ENCODE data around the gene RIC8B. TPM values are rescaled to one million over a fixed set of nuclear protein-coding genes. Genes with fewer than 3 reads are reported as not detected.
"Not testable (repeated sequence)": the region's sequence is repeated elsewhere in the genome, so short reads cannot be mapped to it uniquely, and the experiment has no call there.

The RIC8B gene
- total and polyA plus RNA-seq, 7 experiments from 2014 or later = 8.0 to 21.1 (median 13.4) TPM

- H3K4me3 Mint-ChIP-seq; CTCF ChIA-PET; POLR2A ChIA-PET; DNase-seq; H3K27ac Mint-ChIP-seq; H3K36me3 ChIP-seq (ENCODE audit: control insufficient read depth in 2 of 3, insufficient read depth in 3 of 3, low read length in 3 of 3); H3K27me3 ChIP-seq (ENCODE audit: control insufficient read depth in 2 of 2, insufficient read depth in 2 of 2, low read length in 2 of 2); H3K4me1 Mint-ChIP-seq; H3K27ac ChIP-seq (ENCODE audit: low read depth, low read length); H3K4me1 ChIP-seq (ENCODE audit: control insufficient read depth in 2 of 2, insufficient read depth in 2 of 2, low read length in 2 of 2); H3K4me3 ChIP-seq (ENCODE audit: low read length); ATAC-seq; H3K9me3 ChIP-seq (ENCODE audit: control insufficient read depth in 2 of 3, low read length in 3 of 3); H3K36me3 Mint-ChIP-seq: not testable (repeated sequence)
- intact Hi-C loops (cut with micrococcal nuclease) = loop anchor here in 1 of 2 donors (5.0 kb wide), 1 partner anchor 696 kb away; no protein-coding TSS in a partner anchor
- Mint-ChIP-seq H3K27me3 (peaks cover under 1 to 46% (median 16%) of the 10 kb centered on the region in 5 donors), H3K9me3 (peaks cover 0 to 10% (median 5%) of the 10 kb centered on the region in 11 donors)
These were observed 149.1 kb downstream of the RIC8B start for GRCh38 chr12:106923594-106923993.

GRCh38 chr12:106924268-106924861 is 149.9 kb downstream of the RIC8B start:
- Mint-ChIP-seq H3K9me3 (peaks cover 0 to 10% (median 5%) of the 10 kb centered on the region in 11 donors), H3K27ac (no peak overlapping the region), H3K27me3 (peaks cover 8 to 50% (median 19%) of the 10 kb centered on the region in 5 donors), H3K4me1 (peaks cover 0 to 6% (median 1%) of the 10 kb centered on the region in 7 donors), H3K36me3 (peaks cover 0 to 5% (median 0%) of the 10 kb centered on the region in 5 donors), H3K4me3 (no peak overlapping the region)
- Histone ChIP-seq H3K36me3 (ENCODE audit: control insufficient read depth in 2 of 3, insufficient read depth in 3 of 3, low read length in 3 of 3) (no peaks in the 10 kb centered on the region), H3K27ac (ENCODE audit: low read depth, low read length) (no peak overlapping the region), H3K9me3 (ENCODE audit: control insufficient read depth in 2 of 3, low read length in 3 of 3) (no peaks in the 10 kb centered on the region), H3K4me3 (ENCODE audit: low read length) (no peak overlapping the region), H3K4me1 (ENCODE audit: control insufficient read depth in 2 of 2, insufficient read depth in 2 of 2, low read length in 2 of 2) (no peaks in the 10 kb centered on the region), H3K27me3 (ENCODE audit: control insufficient read depth in 2 of 2, insufficient read depth in 2 of 2, low read length in 2 of 2) (no peaks in the 10 kb centered on the region)
- DNase-seq (no peak), ATAC-seq (no peak)
- ChIA-PET CTCF (no interaction called here), POLR2A (no interaction called here)
- intact Hi-C loops (cut with micrococcal nuclease) = loop anchor here in 1 of 2 donors (5.0 kb wide), 1 partner anchor 697 kb away; no protein-coding TSS in a partner anchor

DNA sequence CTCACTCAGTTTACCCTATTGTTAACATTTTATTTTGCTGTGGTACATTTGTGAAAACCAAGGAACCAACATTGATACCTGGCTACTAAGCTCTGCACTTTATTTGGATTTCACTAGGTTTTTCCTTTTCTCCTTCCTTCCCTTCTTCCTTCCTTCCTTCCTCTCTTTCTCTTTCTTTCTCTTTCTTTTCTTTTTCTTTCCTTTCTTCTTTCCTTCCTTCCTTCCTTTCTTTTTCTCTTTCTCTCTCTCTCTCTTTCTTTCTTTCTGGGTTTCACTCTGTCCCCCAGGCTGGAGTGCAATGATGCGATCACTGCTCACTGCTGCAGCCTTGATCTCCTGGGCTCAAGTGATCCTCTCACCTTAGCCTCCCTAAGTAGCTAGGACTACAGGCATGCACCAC is 152.2 kb downstream of the RIC8B start:
- Mint-ChIP-seq H3K36me3 (peaks cover 0 to 5% (median under 1%) of the 10 kb centered on the region in 5 donors), H3K4me3 (no peak overlapping the region), H3K27ac (no peak overlapping the region), H3K9me3 (peaks cover 0 to 10% (median 5%) of the 10 kb centered on the region in 11 donors), H3K4me1 (peaks cover 0 to 1% (median 0%) of the 10 kb centered on the region in 7 donors), H3K27me3 (peaks cover 24 to 62% (median 26%) of the 10 kb centered on the region in 5 donors)
- ChIA-PET POLR2A (interaction anchor here (0.6 kb wide), 1 partner anchor 91 kb away, joined by 3 read pairs; no protein-coding TSS in a partner anchor), CTCF (no interaction called here)
- no peaks in the 10 kb centered on the region for H3K4me1 ChIP-seq (ENCODE audit: control insufficient read depth in 2 of 2, insufficient read depth in 2 of 2, low read length in 2 of 2)
- no peak overlapping the region for H3K27ac ChIP-seq (ENCODE audit: low read depth, low read length)
- no peaks in the 10 kb centered on the region for H3K9me3 ChIP-seq (ENCODE audit: control insufficient read depth in 2 of 3, low read length in 3 of 3)
- H3K27me3 ChIP-seq (ENCODE audit: control insufficient read depth in 2 of 2, insufficient read depth in 2 of 2, low read length in 2 of 2) = no peaks in the 10 kb centered on the region
- H3K4me3 ChIP-seq (ENCODE audit: low read length) = no peak overlapping the region
- no peaks in the 10 kb centered on the region for H3K36me3 ChIP-seq (ENCODE audit: control insufficient read depth in 2 of 3, insufficient read depth in 3 of 3, low read length in 3 of 3)
- DNase-seq (no peak), ATAC-seq (no peak)
- intact Hi-C loops (cut with micrococcal nuclease) = no loop called here

GRCh38 chr12:106934277-106934676 is 159.8 kb downstream of the RIC8B start:
- Mint-ChIP-seq H3K9me3 (peaks cover 0 to 2% (median 0%) of the 10 kb centered on the region in 11 donors), H3K27me3 (peaks cover 10 to 45% (median 20%) of the 10 kb centered on the region in 5 donors), H3K4me1 (peaks cover 0 to under 1% (median 0%) of the 10 kb centered on the region in 7 donors), H3K27ac (peak overlapping the region in 1 of 9 donors; percentile 9), H3K4me3 (no peak overlapping the region), H3K36me3 (peaks cover 0 to 4% (median 0%) of the 10 kb centered on the region in 5 donors)
- Histone ChIP-seq H3K27ac (ENCODE audit: low read depth, low read length) (no peak overlapping the region), H3K9me3 (ENCODE audit: control insufficient read depth in 2 of 3, low read length in 3 of 3) (no peaks in the 10 kb centered on the region), H3K4me1 (ENCODE audit: control insufficient read depth in 2 of 2, insufficient read depth in 2 of 2, low read length in 2 of 2) (no peaks in the 10 kb centered on the region), H3K4me3 (ENCODE audit: low read length) (no peak overlapping the region), H3K27me3 (ENCODE audit: control insufficient read depth in 2 of 2, insufficient read depth in 2 of 2, low read length in 2 of 2) (no peaks in the 10 kb centered on the region), H3K36me3 (ENCODE audit: control insufficient read depth in 2 of 3, insufficient read depth in 3 of 3, low read length in 3 of 3) (no peaks in the 10 kb centered on the region)
- ATAC-seq = no peak
- no peak for DNase-seq
- intact Hi-C loops (cut with micrococcal nuclease) = no loop called here
- POLR2A ChIA-PET = no interaction called here
- CTCF ChIA-PET = no interaction called here

Other genes starting within 250 kb of the RIC8B start
- gene RFX4, start 191.7 kb upstream of the RIC8B start, total RNA-seq = not detected
- not detected for gene RFX4, start 191.7 kb upstream of the RIC8B start, polyA plus RNA-seq
- gene TMEM263, start 181.2 kb downstream of the RIC8B start, total RNA-seq = 10 to 100 TPM; 20.0 to 45.5 (median 31.5) TPM
- gene TMEM263, start 181.2 kb downstream of the RIC8B start, polyA plus RNA-seq = 10 to 100 TPM; 46.9 to 47.8 TPM
- gene MTERF2, start 212.5 kb downstream of the RIC8B start, total RNA-seq = 10 to 100 TPM in 2 of 5 experiments, 1 to 10 TPM in 3; 7.1 to 12.9 (median 9.7) TPM
- gene MTERF2, start 212.5 kb downstream of the RIC8B start, polyA plus RNA-seq = 1 to 10 TPM; 9.9 TPM

All from naive thymus-derived CD4-positive, alpha-beta T cell (primary cell).